HG03108 (cell line): ENCODE data around the gene EPHA4.

ENCODE experiments used
- ATAC-seq: cut with Tn5 transposase; IDR thresholded peaks from one replicate; pipeline ENCODE4 v1.9.1; 2021; ENCODE audit warnings: moderate library complexity; ENCODE audit not compliant: unreplicated experiment

Gene EPHA4

GRCh38 chr2:221447310-221447709, 124.8 kb downstream of the EPHA4 start:
- ATAC-seq, result no peak

- ATAC-seq, result no peak
Observed at GRCh38 chr2:221446140-221446539, 126.0 kb downstream of the EPHA4 start.

- ATAC-seq, result no peak
Observed at GRCh38 chr2:221444106-221444505, 128.0 kb downstream of the EPHA4 start.

- no peak for ATAC-seq
Observed at GRCh38 chr2:221443645-221444044, 128.5 kb downstream of the EPHA4 start.

- no peak for ATAC-seq
Observed at GRCh38 chr2:221442128-221442527, 130.0 kb downstream of the EPHA4 start.

GRCh38 chr2:221439761-221440479, 132.2 kb downstream of the EPHA4 start:
- ATAC-seq, result no peak

- no peak for ATAC-seq
Observed at GRCh38 chr2:221437056-221437455, 135.0 kb downstream of the EPHA4 start.

- ATAC-seq, result no peak
Observed at GRCh38 chr2:221435171-221435570, 136.9 kb downstream of the EPHA4 start.

- no peak for ATAC-seq
Observed at GRCh38 chr2:221434142-221434541, 138.0 kb downstream of the EPHA4 start.

GRCh38 chr2:221431477-221431876, 140.6 kb downstream of the EPHA4 start:
- no peak for ATAC-seq

GRCh38 chr2:221429741-221430491, 142.2 kb downstream of the EPHA4 start:
- ATAC-seq, result no peak

GRCh38 chr2:221428896-221429295, 143.2 kb downstream of the EPHA4 start:
- ATAC-seq, result no peak

- ATAC-seq, result no peak
Observed at GRCh38 chr2:221426929-221427328, 145.2 kb downstream of the EPHA4 start.

GRCh38 chr2:221425891-221426290, 146.2 kb downstream of the EPHA4 start:
- ATAC-seq, result no peak

- no peak for ATAC-seq
Observed at GRCh38 chr2:221425353-221425752, 146.8 kb downstream of the EPHA4 start.

GRCh38 chr2:221423210-221423804, 148.8 kb downstream of the EPHA4 start:
- ATAC-seq, result no peak

GRCh38 chr2:221422516-221423209, 149.4 kb downstream of the EPHA4 start:
- no peak for ATAC-seq

- no peak for ATAC-seq
Observed at GRCh38 chr2:221420245-221420644, 151.9 kb downstream of the EPHA4 start.

- no peak for ATAC-seq
Observed at GRCh38 chr2:221415789-221416188, 156.3 kb downstream of the EPHA4 start.

- ATAC-seq, result no peak
Observed at GRCh38 chr2:221412978-221413377, 159.1 kb downstream of the EPHA4 start.

- ATAC-seq, result no peak
Observed at GRCh38 chr2:221410487-221410886, 161.6 kb downstream of the EPHA4 start.
